ENCODE data around the gene RHEBL1.

The RHEBL1 gene

GRCh38 chr12:49019120-49019430, 50.7 kb downstream of the RHEBL1 start:
- no peak for DNase-seq

GRCh38 chr12:49018261-49019119, 51.3 kb downstream of the RHEBL1 start, which contains the start of gene PRKAG1:
PRKAG1 (minus strand) TSS chr12:49018776; CDS start chr12:49018740, 36 bp downstream.
- DNase-seq: peak; percentile 96 to 97

GRCh38 chr12:49017891-49018260, 51.9 kb downstream of the RHEBL1 start:
- no peak for DNase-seq

GRCh38 chr12:49015196-49015595, 54.6 kb downstream of the RHEBL1 start:
- DNase-seq: no peak

Data from NCI-H2081 (cell line).